Transverse colon (tissue), 4 donors: ENCODE data around the gene MYO16.

ENCODE experiments used
- EP300 ChIP-seq: sonication (generic); formaldehyde crosslinking; IDR thresholded peaks from one replicate; pipeline ENCODE4 v1.6.1; 2017; ENCODE audit warnings: antibody characterized with exemption, low read depth
- POLR2A ChIP-seq: fragments of 450-650 bp; IDR thresholded peaks from one replicate; pipeline ENCODE4 v1.6.1; 2016; ENCODE audit warnings: antibody characterized with exemption, mild to moderate bottlenecking, moderate library complexity
- POLR2AphosphoS5 ChIP-seq, 3 donors: sonication (generic); formaldehyde crosslinking; IDR thresholded peaks; one replicate each; pipeline ENCODE4 v1.6.1; 2016; ENCODE audit warnings: antibody characterized with exemption in 3 of 3
- TF ChIP-seq, protein P1 (sequence below), 5 experiments: fragments of 200-600 bp in 3 of 5; fragments of 450-650 bp in 2 of 5; sonication (generic) in 3 of 5; IDR thresholded peaks; 1 replicate in 2 of 5; 2 replicates in 3 of 5; pipeline ENCODE4 v1.5.1; 2016 to 2017; ENCODE audit warnings: antibody characterized with exemption in 5 of 5, inconsistent platforms in 3 of 5, mild to moderate bottlenecking in 2 of 5, moderate library complexity in 1 of 5

DNA sequence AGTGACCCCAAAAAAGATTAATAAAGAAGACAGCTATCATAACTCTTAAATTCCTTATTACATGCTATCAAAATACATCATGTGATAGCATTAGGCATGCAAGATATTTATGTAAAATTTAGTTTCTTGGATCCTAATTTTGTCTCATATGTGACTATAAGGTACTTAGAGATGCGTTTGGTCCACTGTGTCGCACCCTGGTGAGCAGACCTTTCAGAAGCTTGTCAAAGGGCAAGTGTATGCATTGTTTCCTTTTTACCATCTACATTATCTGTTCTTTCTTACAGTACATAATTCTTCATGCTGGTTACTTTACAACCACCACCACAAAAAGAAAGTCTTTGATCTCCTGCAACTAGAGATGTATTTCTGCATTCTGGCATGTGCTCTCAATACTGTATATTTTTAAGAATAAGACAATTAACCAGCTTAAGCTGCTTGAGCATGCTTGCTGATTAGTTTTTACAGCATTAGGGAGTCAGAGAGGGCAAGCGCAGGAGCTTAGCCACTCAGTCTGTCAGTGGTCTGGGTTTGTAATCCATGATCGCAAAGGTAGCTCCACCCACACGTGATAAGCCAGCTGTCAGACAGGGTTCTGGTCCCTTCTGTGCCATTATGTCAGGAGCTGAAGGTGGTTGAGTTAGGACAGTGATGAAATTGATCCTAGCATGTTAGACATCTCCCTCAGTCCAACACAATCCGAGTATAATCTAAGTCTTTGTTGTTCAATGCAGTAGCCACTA, 500.9 kb downstream of the MYO16 start:
- TF ChIP-seq, protein P1, sequence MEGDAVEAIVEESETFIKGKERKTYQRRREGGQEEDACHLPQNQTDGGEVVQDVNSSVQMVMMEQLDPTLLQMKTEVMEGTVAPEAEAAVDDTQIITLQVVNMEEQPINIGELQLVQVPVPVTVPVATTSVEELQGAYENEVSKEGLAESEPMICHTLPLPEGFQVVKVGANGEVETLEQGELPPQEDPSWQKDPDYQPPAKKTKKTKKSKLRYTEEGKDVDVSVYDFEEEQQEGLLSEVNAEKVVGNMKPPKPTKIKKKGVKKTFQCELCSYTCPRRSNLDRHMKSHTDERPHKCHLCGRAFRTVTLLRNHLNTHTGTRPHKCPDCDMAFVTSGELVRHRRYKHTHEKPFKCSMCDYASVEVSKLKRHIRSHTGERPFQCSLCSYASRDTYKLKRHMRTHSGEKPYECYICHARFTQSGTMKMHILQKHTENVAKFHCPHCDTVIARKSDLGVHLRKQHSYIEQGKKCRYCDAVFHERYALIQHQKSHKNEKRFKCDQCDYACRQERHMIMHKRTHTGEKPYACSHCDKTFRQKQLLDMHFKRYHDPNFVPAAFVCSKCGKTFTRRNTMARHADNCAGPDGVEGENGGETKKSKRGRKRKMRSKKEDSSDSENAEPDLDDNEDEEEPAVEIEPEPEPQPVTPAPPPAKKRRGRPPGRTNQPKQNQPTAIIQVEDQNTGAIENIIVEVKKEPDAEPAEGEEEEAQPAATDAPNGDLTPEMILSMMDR (IDR thresholded peaks at IDR 0.05), result no peak
- TF ChIP-seq POLR2A (no peak), POLR2AphosphoS5 (IDR thresholded peaks at IDR 0.05) (no peak), EP300 (no peak)
